GM10847 (cell line): ENCODE measurements around the gene TSHZ2.

Source experiments
- POLR2A ChIP-seq: IDR thresholded peaks from 2 replicates; pipeline ENCODE4 v1.6.1; 2011; ENCODE audit not compliant: insufficient read length; ENCODE audit errors: extremely low read depth

The TSHZ2 gene

DNA sequence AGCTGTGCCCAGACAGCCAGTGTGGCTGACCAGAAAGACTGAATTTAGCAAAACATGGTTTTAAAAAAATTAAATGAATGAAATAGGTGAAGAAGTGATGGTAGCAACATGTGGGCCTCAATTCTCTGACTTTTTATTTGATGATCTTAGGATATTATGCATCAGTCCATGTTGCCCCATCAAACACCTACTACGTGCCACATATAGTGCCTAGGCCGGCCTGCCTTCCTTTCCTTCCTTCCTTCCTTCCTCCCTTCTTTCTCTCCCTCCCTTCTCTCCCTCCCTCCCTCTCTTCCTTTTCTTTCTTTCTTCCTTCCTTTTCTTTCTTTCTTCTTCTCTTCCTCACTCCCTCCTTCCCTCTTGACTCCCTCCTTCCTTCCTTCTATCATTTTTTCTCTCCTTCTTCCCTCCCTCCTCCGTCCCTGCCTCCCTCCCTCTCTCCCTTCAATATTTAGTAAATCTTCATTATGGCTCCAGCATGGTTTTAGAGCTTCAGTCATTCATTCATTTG, 209.8 kb downstream of the TSHZ2 start:
- TF ChIP-seq POLR2A, result no peak

DNA sequence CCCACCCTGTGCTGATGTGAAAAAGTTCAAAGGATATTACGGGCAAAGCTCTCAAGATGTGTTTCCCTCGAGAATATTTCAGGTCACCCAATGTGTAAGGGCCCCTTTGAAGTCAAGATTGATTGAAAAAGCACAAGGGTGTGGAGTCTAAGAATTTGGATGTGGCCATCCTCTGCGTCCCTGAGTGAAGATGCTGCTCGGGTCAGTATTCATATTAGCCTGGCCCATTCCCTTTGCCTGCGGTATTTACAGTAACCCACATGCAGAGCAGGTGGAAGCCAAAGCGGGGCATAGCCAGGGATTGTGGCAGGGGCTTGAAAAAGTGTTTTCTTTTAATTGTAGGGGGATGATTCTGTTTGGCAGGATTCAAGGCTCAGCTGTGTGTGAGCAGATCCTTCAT, 211.0 kb downstream of the TSHZ2 start:
- no peak for TF ChIP-seq POLR2A

DNA sequence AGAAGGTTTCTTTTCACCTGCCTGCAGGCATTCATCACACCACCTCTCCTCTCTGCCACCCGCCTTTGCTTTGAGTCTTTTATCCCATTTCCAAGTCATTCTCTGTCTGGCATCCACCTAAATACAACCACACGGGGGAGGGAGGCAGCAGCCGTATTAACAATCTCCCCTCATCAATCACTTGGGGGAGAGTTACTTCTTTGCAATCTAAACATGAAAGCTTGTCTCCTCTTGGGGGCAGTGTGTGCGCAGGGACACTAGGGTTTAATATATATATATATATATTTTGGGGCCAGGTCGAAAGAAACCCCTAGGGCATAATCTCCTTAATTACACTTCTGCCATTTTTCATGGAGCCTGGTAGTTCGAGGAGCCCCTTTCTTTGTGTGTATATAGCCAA, 214.5 kb downstream of the TSHZ2 start:
- TF ChIP-seq POLR2A, result no peak

DNA sequence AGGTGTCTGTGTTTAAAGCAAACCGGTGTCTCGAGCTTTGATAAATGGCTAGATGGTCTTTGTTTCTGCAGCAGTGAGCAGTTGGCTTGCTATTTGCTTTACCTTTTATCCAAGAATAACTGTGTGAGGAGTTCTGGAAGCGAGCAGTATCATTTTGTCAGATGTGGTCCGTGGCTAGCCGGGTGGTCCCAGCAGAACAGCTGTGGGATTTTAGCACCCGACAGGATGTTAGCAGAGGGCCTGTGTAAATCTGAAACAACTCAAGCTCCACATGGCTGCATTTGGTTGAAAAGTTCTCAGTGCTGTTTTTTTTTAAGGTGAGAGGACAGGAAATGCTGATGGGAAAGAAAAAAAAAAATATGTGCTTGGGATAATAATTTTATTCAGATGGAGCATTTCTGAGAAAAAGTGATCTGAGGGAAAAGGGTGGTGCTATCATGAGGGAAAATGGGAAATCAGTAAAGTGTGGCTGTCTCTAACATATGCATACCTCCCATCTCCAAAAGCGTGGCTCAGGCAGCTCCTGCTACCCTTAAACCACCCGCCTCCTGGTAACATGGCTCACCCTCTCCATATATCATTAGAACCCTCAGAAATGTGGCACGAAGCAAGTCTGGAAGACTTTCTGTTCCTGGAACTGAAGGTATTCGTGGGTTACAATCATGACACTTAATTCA, 215.4 kb downstream of the TSHZ2 start:
- TF ChIP-seq POLR2A, result no peak

DNA sequence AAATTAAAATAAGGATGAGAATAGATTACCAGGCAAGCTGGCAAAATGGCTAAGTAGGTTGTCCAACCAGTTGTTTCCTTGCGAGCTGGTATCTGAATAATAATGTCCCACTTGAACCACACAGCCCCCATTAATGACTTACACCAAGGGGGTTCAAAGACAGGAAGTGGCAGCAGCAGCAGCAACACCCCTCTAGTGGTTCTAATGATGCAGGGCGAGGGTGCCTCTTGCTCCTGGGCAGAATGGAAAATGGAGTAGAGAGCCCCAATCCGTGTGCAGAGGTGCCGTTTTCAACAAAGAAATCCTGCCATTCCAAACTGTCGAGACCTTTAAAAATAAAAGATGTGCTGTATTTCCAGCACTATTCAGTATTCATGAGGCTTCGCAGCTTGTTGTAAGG, 218.1 kb downstream of the TSHZ2 start:
- no peak for TF ChIP-seq POLR2A

DNA sequence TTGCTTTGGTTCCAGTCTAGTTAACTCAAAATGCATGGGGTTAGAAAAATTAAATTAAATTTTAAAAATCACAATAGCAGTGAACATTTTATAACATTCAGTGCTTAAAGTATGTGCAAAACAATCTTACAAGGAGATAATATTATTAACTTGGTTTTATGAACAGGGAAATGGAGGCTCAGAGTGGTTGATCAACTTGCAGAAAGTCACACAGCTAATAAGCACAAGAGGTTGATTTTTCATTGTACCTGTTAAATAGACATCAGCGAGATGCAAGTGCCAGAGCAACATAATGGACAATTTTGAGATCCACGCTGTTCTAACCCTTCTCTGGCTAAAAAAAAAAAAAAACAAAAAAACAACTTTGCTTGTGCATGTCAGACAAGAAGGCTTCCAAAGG, 219.8 kb downstream of the TSHZ2 start:
- no peak for TF ChIP-seq POLR2A

DNA sequence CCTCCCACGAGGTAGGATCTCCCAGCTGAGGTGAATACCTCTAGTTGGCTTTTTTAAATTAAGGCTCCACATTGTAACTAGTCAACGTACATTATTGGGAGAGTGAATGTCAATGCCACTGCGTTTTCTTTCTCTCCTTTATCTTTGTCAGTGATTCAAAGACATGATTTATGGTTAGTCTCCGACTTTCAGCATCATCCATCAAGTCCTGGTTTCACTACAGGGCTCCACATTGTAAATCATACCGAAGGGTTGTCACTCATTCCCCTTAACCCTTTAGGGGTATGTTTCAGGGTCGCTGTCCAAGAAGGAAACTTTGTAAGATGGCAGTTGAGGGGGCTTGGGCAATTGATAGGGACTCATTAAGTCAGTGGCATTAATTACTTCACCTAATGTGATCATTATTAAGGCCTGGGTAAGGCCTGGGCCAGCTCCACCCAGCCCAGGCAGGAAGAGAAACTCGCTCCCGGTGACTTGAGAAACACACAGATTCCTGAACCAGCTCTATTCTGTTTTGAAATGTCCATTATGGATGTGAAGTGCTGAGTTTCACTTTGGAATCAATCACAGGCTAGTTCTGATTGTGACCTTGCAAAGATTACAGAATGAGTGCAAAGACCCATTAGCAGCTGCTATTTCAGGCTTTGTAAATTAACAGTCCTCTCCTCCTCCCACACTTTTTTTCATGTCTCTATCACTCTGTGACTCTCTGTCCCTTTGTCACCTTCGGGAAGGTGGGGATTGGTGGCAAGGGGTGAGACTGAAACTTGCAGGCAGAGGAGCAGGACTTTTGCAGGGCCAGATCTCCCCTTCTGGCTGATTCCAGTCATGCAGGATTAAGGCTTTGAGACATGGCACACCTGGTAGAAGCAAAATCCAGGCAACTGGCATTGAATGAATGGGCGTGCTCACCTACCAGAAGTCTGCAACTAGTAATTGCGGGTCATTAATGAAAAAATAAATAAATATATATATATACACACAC, 222.4 kb downstream of the TSHZ2 start:
- TF ChIP-seq POLR2A, result no peak

DNA sequence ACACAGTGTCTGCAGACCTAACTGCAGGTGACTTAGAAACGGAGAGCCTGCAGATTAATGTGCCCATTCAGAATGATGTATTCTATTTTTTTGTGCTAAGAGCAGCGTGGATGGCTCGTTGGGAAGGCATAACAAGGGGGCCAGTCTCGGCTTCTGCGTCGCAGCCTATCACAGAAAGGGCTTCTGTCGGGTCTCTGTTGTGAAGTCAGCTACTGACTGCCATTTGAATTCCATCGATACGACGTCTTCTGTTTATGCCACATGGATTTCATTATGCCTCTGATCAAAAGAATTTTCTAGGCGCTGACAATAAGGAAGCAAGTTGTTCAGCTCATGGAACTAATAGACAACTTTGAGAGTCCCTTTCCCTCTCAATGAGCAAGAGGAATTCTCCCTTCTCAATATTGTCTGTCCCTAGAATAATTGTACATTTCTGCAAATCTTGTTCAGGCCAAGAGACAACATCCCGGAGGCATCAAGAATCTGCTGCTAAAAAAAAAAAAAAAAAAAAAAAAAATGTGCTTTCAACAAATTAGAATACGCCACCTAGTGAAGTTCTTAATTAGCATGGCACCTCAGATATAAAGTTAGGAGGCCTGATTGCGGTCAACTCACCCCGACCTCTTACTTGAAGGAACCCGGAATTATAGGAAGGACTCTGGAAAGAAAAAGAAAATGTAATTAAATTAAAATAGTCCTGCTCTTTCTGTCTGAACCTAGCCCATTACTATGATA, 223.9 kb downstream of the TSHZ2 start:
- no peak for TF ChIP-seq POLR2A

DNA sequence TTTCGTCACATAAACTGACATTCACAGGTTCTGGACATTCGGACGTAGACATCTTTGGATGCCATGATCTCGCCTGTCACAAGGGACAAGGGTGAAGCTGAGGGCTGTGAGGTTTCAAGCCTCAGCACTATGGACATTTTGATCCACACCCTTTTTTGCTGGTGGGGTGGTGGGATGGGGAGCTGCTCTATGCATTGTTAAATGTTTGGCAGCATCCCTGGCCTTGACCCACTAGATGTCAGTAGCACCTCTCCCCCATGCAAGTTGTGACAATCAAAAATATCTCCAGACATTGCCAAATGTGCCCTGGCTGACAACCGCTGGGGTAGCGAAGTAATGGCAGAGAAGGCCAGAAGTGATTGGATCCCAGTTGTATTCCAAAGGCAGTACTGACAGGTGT, 229.4 kb downstream of the TSHZ2 start:
- TF ChIP-seq POLR2A, result no peak

DNA sequence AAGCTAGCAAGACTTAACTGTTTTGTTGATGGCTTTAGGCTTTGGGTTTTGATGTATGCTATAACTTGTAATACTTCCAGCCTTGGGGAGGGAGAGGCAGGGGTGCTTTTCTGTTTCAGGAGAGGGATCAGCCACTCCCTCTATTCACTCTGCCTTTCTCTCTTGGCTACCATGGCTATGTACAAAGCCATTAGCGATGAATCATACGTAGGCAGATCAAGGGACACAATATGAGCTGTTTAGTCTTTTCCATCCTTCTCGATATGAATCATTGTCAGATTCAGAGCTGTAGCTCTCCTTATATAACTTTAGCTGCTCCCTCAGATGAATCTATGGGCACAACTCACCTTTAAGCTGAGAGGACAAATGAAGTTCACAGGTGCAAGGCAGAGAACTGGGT, 230.6 kb downstream of the TSHZ2 start:
- no peak for TF ChIP-seq POLR2A

DNA sequence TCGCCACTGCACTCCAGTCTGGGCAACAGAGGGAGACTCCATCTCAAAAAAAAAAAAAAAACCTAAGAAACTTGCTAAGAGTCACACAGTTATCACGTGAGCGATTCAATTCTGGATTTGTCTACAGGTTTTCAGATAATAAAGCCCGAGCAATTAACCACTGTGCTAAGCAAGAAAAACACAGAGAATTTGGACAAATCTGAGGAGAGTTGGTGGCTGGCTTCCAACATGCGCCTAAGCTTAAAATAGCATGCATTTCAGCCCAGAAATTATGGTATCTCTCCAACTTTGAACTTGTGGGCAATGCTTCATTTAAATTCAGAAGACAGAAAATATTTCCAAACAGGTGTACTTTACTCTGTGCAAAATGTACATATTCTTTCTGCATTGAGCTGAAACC, 232.9 kb downstream of the TSHZ2 start:
- no peak for TF ChIP-seq POLR2A

DNA sequence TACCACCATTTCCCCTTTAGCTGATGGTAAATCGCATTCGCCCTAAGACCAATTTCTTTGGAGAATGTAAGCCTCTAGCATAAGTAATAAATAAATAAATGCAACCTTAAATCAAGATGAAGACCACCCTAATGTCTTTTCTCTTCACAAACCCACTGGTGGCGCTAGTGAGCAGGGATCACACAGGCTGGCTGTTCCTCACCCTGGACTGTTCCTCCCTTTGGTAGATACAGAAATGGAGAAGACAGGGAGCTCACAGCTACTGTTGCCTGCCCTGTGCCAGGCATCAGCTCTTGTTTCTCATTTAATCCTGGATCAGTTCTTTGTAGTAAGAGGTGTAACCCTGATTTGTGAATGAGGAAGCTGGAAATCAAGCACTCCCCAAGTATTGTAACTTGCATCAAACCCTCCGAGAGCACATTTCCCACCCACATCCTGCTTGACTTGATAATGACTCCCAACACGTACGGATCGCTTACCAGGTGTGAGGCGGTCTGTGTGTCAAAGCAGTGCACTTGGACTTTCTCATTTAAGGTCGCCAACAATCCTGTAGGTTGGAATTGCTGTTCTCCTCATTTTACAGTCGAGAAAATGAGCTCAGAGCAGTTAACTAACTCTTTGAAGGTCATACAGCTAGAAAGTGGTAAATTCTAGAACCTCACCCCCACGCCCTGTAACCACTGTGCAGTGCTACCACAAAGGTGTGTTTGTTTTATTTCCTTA, 236.1 kb downstream of the TSHZ2 start:
- TF ChIP-seq POLR2A, result no peak

DNA sequence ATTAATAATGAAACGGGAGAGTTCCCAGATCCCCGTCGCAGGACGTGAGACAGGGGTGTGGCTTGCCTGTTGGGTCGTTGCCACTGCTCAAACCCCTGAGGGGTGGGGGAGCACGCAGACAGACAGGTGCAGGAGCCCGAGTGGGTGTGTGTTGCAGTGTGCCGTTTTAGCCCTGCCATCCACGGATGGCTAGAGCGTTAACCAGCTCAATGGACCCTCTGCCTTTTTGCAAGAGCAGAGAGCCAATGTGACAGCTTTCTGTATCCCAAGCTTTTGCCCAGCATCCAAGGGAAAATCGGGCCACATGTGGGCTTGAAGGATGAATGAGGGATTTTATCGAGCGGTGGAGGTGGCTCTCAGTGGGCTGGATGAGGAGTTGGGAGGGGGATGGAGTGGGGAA, 237.9 kb downstream of the TSHZ2 start:
- TF ChIP-seq POLR2A, result no peak

DNA sequence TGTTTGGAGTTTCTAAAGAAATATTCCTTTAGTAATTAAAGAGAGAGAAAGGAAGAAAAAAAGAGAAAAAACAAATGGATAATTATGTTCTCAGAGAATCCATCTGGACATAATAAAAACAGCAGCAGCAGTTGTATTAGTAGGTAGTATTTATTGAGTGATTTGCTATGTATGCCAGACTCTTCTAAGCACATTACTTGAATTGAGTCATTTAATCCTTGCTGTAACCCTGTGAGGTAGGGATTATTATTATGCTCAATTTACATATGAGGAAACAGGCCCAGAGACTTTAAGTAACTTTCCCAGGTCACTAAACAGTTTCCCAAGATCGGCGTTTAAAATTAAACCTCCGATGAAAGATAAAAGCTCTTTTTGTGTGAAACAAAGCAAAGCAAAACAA, 238.8 kb downstream of the TSHZ2 start:
- no peak for TF ChIP-seq POLR2A

DNA sequence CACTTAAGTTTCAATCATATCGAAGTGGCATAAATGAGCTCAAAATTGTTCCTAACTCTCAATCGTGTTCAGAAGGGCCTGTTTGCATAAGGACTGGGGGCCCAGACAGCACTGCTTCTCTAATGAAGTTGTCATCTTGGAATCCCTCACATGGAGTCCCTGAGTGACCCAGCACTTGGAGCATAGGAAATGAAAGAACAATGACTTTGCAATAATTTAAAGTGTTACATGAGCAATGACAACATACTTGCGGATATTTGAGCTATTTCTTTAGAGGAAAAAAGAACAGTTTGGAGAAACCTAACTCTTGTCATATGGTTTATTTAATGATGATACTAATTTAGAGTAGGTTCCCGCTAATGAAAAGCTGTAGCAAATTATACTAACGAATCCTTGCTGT, 239.9 kb downstream of the TSHZ2 start:
- TF ChIP-seq POLR2A, result no peak
